ENCODE data around the gene LNPEP. TPM values are rescaled to one million over a fixed set of nuclear protein-coding genes. Genes with fewer than 3 reads are reported as not detected.
"Not testable (repeated sequence)": the region's sequence is repeated elsewhere in the genome, so short reads cannot be mapped to it uniquely, and the experiment has no call there.

LNPEP gene
- total RNA-seq, 1 donor from 2014 or later = 28.0 TPM

GRCh38 chr5:97046270-97046982 is 110.5 kb downstream of the LNPEP start:
- no peak for DNase-seq (ENCODE audit: extremely low read depth, low read depth, low spot score)

DNA sequence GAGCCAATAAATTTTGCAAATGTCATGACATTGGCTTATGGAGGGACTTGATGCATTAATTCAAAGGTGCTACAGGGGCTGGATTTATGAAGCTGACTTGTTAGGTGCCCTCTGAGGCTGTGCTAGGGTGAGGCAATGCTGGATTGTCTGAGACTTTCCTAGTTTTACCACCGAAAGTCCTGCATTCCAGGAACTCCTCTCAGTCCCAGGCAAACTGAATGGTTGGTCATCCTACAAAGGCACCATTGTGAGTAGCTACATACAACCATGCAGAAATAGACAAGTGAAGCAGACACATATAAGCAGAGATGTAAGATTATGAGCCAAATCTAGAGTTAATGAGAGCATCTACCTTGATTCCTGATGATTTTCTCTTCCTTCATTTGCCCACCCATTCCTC is 111.2 kb downstream of the LNPEP start:
- DNase-seq (ENCODE audit: extremely low read depth, low read depth, low spot score) = no peak

DNA sequence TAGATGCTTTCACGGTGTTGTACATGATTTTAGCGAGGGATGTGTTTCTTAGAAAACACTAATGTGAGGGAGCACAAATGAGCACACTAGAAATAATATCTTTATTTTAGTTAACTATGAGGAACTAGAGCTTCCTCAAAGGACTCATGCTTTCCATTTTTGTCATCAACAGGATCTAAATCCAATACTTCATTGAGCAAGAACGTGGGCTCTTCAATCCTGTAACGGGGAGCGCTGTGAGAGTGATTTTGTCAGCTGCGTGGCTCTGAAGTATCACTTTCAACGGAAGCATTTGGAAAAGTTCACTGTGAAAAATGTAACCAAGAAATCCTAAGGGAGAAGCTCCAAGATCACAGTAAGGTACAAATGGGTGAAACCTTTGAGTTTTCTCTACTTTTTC is 113.3 kb downstream of the LNPEP start:
- DNase-seq (ENCODE audit: extremely low read depth, low read depth, low spot score) = no peak

DNA sequence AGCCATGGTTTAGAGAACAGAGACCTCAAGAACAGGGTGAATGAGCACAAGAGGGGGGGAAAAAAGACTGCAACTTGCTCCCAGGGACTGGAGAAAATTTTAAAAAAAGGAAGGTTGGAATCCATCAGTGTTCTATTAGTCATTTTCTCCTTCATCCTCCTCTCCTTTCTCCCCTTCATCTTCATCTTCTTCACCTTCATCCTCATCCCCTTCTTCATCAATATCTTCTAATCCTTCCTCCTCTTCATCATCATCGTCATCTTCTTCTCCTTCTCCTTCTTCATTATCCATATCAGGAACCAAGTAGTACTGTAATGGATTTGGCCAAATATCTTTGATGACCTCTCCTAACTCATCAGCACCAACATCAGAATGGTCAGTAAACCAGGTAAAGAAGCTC is 120.4 kb downstream of the LNPEP start:
- no peak for DNase-seq (ENCODE audit: extremely low read depth, low read depth, low spot score)

DNA sequence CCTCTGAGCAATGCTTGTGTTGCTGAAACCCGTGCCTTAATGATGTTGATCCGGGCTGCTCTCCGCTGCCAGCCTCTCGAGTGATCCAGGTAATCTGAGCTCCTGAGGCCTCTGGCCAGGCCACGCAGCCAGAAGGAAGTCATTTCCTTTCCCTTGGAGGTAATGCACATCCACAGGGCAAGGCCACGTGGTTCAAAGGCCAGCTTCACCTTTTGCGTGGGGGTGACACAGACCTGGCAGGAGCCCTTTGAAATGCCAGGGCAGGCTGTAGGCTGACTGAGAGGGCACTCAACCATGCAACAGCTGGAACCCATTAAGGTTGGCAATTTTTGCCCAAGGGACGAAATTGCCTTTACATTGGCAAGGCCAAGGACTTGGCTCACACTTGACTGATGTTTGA is 126.2 kb downstream of the LNPEP start:
- no peak for DNase-seq (ENCODE audit: extremely low read depth, low read depth, low spot score)

DNA sequence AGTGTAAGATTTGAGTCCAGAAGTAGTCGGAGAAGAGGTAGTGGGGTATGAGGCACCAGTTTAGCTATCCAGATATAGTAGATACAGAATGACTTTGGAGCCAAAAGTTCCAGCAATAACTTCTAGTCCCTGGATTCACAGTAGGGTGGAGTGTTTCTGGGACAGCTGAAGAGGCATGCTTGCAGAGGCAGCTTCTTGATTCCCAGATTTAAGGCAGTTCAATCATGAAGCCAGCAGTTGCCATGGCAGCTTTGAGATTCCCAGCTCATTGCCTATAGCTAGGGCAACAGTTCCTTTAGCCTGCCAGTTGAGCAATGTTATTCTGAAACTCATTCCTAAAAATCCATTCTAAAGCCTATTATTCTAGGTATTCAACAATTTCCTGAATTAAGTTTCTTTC is 127.4 kb downstream of the LNPEP start:
- DNase-seq (ENCODE audit: extremely low read depth, low read depth, low spot score) = no peak

DNA sequence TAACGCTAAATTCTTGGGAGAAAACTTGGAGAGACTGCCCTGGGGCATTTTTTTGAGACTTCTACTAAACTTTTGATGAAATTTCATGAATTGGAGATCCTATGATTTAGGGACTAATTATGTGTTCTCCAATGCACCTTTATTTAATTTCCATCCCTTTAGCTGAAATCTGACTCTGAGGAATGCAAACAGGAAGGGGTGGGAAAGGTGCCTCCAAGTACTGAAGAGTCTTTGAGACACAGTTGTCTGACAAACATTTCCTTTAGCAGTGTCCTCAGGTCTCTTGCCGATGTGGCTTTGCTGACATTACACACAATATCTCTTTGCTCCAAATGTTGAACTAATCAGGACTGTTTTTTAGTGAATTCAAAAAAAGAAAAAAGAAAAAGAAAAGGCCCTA is 129.6 kb downstream of the LNPEP start:
- DNase-seq (ENCODE audit: extremely low read depth, low read depth, low spot score) = no peak

- no peak for DNase-seq (ENCODE audit: extremely low read depth, low read depth, low spot score)
These were observed 131.5 kb downstream of the LNPEP start for GRCh38 chr5:97067296-97067850.

GRCh38 chr5:97070234-97070633 is 134.4 kb downstream of the LNPEP start:
- no peak for DNase-seq (ENCODE audit: extremely low read depth, low read depth, low spot score)

DNA sequence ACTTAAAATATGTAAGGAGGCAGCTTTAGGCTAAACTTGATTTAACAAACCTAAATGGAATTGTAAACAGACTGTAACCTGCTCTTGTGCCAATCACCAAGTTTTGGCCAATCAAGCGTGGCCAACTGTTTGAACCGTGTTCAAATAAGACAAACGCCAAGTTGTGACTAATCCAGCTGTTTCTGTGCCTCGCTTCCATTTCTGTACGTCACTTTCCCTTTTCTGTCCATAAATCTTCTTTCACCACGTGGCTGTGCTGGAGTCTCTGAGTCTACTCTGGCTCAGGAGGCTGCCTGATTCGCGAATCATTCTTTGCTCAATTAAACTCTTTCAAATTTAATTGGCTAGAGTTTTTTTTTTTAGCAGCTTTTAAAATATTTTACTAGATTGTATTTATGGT is 135.2 kb downstream of the LNPEP start:
- DNase-seq (ENCODE audit: extremely low read depth, low read depth, low spot score) = no peak

DNA sequence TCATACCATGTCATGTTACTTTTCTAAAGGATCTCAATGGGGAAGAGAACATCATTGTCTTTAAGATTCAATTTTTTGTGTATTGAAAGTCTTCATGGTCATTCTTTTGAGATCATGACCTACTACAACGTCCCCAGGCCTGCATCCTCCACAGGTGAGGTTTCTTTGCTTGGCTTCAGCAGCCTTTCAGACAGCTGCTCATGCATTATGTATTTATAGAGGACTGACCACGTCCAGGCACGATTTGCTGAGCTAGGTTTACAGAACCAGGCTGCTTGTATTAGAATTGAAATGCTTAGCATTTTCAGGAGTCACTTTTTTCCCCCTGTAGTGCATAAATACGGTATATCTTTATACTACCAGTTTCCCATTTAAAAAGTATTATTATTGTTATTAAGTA is 136.1 kb downstream of the LNPEP start:
- DNase-seq (ENCODE audit: extremely low read depth, low read depth, low spot score) = no peak

GRCh38 chr5:97072696-97073095 is 136.8 kb downstream of the LNPEP start:
- no peak for DNase-seq (ENCODE audit: extremely low read depth, low read depth, low spot score)

DNA sequence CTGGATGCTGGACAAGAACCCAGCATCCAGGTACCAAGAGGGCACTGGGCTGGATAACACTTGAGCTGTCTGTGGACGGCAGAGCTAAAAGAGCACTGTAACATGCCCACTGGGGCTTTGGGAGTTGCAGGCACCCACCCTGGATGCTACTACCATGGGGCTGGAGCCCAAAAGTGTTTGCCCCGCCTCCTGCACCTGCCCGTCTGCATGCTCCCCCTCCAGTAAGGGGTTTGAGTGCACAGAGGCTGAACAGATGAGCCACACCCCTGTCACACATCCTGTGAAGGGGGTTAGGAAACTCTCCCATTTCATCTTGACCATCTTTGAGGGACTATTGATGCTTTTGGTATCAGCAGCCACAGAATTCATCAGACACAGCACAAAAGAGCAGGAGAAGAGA is 137.5 kb downstream of the LNPEP start:
- DNase-seq (ENCODE audit: extremely low read depth, low read depth, low spot score) = no peak

- no peak for DNase-seq (ENCODE audit: extremely low read depth, low read depth, low spot score)
These were observed 139.1 kb downstream of the LNPEP start for GRCh38 chr5:97074859-97075489.

DNA sequence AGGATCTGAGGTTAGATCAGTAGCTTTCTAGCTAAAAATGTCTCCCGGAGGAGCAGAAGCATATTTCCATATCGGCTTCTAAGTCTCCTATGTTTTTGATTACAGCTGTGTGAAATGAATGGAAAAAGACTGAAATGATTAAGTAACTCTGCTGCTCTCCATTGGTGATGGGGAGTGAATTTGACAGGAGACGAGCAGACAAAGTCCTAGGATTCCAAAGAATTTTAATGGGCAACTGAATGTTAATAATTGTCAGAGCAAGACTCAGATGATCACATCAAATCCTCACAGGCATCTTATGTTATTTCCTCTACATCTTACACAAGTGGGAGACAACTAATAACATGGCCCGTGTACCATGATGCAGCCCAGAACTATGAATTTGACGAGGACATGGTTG is 139.8 kb downstream of the LNPEP start:
- DNase-seq (ENCODE audit: extremely low read depth, low read depth, low spot score) = no peak

DNA sequence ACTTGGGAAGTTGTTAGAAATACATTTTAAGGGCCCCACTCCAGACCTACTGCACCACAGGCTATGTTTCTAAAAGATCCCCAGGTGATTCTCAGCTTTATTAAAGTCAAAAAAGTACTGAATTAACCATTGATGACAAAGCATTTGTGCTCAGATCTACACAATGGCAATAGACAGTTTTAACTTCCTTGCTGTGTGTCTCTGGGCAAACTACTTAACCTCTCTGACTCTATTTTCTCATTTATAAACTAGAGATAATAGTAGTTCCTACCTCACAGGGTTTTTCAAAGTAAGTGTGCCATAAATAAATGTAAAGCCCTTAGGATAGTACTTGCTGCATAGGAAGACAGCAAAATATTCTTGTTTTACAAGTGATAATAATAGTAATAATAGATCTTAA is 140.2 kb downstream of the LNPEP start:
- no peak for DNase-seq (ENCODE audit: extremely low read depth, low read depth, low spot score)

DNA sequence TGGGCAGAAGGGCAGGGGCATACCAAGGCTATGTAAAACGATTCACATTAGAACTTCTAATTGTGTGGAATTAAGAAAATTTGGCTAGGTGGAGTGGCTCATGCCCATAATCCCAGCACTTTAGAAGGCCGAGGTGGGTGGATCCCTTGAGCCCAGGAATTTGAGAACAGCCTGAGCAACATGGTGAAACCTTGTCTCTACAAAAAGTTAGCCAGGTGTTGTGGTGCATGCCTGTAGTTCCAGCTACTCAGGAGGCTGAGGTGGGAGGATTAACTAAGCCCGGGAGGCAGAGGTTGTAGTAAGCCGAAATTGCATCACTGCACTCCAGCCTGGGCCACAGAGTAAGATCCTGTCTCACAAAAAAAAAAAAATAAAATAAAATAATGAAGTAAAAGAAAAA is 141.4 kb downstream of the LNPEP start:
- DNase-seq (ENCODE audit: extremely low read depth, low read depth, low spot score) = no peak

DNA sequence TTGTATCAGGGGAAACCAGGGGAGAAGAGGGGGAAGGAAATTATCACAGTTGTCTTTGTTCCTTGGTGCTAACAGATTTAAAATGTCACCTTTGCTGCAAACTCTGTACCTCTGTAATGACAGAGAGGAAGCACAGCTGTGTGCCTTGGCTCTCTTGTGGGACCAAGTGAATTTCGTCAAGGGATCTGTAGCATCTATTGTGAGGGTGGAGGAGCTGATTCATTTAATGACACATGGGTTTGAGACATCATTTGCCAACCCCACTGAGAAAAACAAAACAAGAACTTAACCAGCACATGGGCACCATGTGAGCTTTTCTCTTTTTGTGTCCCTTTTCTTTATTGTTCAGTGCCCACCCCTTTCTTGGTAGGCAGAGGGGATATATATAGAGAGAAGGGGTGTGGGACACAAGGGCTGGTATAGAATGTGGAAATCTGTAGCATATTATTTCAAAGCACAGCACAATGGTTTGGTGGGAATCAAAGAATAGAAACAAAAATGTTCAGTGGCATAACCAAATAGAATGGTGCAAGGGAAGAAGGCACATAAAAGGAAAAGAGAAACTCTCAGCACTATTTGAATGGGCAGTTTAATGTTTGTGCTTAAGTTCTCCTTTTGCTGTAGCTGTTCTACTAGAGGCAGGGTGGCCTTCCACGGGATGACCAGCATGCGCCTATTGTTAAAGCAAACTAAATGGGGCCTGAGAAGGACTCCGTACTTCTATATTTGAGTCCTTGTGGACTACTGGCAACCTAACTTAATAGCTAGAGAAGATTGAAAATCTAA is 143.3 kb downstream of the LNPEP start:
- DNase-seq (ENCODE audit: extremely low read depth, low read depth, low spot score) = no peak

GRCh38 chr5:97084782-97085458 is 149.0 kb downstream of the LNPEP start:
- DNase-seq (ENCODE audit: extremely low read depth, low read depth, low spot score) = not testable (repeated sequence)

DNA sequence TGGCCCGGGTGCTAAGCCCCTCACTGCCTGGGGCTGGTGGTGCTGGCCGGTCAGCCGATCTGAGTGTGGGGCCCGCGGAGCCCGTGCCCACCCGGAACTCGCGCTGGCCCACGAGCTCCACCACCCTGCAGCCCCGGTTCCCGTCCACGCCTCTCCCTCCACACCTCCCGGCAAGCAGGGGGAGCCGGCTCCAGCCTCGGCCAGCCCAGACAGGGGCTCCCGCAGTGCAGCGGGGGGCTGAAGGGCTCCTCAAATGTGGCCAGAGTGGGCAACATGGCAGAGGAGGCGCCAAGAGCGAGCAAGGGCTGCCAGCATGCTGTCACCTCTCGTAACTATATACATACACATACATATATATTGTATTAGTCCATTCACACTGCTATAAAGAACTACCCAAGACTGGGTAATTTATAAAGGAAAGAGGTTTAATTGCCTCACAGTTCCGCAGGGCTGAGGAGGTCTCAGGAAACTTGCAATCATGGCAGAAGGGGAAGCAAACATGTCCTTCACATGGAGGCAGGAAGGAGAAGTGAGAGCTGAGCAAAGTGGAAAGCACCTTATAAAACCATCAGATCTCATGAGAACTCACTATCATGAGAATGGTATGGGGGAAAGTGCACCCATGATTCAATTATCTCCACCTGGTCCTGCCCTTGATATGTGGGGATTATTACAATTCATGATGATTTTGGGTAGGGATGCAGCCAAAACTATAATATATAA is 149.7 kb downstream of the LNPEP start:
- DNase-seq (ENCODE audit: extremely low read depth, low read depth, low spot score) = no peak

All from glomerular endothelial cell (primary cell).